ENCODE results near the gene ATF3.
A peak's percentile ranks its signal among the peaks of the same experiment; 100 is the strongest.

The ATF3 gene, protein sequence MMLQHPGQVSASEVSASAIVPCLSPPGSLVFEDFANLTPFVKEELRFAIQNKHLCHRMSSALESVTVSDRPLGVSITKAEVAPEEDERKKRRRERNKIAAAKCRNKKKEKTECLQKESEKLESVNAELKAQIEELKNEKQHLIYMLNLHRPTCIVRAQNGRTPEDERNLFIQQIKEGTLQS

DNA sequence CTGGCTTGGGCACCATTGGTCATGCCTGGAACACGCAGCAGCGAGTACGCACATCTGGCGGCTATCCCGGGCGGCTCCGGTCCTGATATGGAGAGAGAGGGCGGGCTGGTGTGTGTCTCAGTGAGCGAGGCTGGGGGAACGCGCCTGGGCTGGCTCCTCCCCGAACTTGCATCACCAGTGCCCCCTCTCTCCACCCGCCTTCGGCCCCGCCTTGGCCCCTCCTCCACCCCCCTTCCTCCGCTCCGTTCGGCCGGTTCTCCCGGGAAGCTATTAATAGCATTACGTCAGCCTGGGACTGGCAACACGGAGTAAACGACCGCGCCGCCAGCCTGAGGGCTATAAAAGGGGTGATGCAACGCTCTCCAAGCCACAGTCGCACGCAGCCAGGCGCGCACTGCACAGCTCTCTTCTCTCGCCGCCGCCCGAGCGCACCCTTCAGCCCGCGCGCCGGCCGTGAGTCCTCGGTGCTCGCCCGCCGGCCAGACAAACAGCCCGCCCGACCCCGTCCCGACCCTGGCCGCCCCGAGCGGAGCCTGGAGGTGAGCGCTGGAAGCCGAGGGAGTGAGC, at the start of gene ATF3:
TSS of gene ATF3 (plus strand) at position 370 of the 567 bp plus-strand sequence. CDS start 6,261 bp downstream, outside the sequence.
- peak; percentile 99 for DNase-seq (ENCODE audit: low read depth)
- TF ChIP-seq, protein P1, sequence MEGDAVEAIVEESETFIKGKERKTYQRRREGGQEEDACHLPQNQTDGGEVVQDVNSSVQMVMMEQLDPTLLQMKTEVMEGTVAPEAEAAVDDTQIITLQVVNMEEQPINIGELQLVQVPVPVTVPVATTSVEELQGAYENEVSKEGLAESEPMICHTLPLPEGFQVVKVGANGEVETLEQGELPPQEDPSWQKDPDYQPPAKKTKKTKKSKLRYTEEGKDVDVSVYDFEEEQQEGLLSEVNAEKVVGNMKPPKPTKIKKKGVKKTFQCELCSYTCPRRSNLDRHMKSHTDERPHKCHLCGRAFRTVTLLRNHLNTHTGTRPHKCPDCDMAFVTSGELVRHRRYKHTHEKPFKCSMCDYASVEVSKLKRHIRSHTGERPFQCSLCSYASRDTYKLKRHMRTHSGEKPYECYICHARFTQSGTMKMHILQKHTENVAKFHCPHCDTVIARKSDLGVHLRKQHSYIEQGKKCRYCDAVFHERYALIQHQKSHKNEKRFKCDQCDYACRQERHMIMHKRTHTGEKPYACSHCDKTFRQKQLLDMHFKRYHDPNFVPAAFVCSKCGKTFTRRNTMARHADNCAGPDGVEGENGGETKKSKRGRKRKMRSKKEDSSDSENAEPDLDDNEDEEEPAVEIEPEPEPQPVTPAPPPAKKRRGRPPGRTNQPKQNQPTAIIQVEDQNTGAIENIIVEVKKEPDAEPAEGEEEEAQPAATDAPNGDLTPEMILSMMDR (conservative IDR thresholded peaks at IDR 0.05; ENCODE audit: control insufficient read depth, insufficient read depth, low read depth, low read length) = no peak
- H3K4me3 ChIP-seq (ENCODE audit: control insufficient read depth, low read depth, low read length) = peak within 1 kb of the TSS; percentile 70

DNA sequence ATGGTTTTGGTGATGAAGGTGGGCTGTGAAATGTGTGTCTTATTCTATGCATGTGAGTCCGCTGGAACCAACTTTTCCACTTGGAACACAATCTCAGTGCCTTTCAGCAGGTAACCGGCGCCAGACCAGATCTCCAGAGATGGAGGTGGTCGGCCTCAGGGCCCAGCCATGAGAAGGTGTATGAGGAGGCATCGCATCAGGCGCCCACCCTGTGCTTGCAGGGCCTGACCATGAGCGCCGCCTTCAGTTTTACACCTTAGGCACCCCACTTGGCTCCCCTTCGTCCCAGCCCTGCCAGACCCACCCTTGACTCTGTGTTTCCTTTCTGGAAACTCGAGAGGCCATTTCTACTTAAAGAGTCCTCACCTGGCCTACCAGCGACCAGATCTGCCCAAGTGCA, 48.6 kb upstream of the ATF3 start:
- TF ChIP-seq, protein P1 (conservative IDR thresholded peaks at IDR 0.05; ENCODE audit: control insufficient read depth, insufficient read depth, low read depth, low read length) = no peak
- H3K4me3 ChIP-seq (ENCODE audit: control insufficient read depth, low read depth, low read length) = no peak overlapping the region
- DNase-seq (ENCODE audit: low read depth) = no peak

DNA sequence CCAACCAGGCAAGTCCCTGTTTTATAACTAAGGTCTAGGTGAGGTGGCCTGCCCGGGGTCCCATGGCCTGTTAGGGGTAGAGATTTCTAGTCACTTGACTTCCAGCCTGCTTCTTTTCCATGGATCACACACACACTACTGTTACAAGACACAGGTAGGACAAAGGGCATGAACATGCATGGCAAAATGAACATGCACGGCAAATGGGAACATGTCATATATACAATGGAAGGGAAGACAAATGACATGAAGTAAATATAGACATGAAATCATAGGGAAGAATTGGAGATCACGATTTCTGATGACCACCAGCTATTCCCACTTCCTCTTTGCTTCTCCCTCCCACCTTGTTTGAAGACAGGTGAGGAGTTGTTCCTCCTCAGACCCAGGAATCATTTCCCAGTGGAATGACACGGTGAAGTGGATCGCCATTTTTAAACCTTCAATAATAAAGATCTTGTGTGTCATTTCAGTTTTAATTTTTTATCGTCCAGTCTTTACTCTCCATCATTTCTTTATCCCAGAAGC, 47.6 kb upstream of the ATF3 start:
- H3K4me3 ChIP-seq (ENCODE audit: control insufficient read depth, low read depth, low read length) = no peak overlapping the region
- TF ChIP-seq, protein P1 (conservative IDR thresholded peaks at IDR 0.05; ENCODE audit: control insufficient read depth, insufficient read depth, low read depth, low read length) = no peak
- no peak for DNase-seq (ENCODE audit: low read depth)

DNA sequence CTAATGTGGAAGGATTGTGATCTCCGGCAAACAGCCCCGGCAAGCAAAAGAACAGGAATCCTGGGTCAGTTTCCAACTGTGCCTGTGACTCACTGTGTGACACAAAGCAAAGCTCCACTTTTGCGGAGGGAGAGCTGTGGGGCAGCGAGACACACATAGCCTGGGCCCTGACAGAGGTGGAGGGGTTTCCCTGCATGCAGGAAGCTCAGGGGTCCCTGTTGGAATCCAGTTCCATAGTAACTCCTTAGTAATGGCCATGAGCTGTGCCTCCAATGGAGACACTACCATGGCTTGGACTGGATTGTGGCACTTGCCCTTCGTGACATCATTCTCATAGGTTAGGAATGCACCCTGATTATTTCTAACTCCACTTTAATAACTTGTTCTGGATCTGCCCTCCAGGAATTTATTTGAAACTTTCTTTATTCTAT, 47.0 kb upstream of the ATF3 start:
- no peak overlapping the region for H3K4me3 ChIP-seq (ENCODE audit: control insufficient read depth, low read depth, low read length)
- TF ChIP-seq, protein P1 (conservative IDR thresholded peaks at IDR 0.05; ENCODE audit: control insufficient read depth, insufficient read depth, low read depth, low read length) = no peak
- peak; percentile 50 for DNase-seq (ENCODE audit: low read depth)

DNA sequence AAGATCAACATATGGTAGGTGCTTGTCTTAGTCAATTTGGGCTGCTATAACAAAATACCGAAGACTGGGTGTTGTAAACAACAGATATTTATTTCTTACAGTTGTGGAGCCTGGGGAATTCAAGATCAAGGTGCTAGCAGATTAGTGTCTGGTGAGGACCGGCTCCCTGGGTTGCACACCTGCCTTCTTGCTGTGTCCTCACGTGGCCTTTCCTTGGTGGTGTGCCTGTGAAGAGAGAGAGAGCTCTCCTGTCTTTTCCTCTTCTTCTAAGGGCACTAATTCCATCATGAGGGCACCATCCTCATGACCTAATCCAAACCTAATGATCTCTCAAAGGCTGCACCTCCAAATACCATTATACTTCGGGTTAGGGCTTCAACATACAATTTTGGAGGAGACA, 45.8 kb upstream of the ATF3 start:
- DNase-seq (ENCODE audit: low read depth) = no peak
- TF ChIP-seq, protein P1 (conservative IDR thresholded peaks at IDR 0.05; ENCODE audit: control insufficient read depth, insufficient read depth, low read depth, low read length) = no peak
- no peak overlapping the region for H3K4me3 ChIP-seq (ENCODE audit: control insufficient read depth, low read depth, low read length)

DNA sequence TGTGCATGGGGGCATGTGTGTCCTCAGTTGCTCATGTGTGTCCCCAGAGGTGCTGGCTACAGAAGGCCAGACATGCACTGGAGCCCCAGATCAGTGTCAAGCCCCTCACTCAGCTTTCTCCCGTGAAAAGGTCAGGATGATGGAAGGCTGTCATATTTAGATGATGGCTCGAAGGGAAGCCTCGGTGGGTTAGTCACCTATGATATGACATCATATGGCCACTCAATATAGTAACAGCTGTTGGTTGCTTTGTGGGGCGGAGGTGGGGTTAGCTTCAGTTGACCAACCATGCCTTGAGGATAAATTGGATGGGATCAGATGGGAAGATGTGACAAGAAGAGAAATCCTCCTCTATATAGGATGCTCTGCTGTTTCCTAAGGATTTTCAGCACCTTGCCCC, 43.5 kb upstream of the ATF3 start:
- no peak for DNase-seq (ENCODE audit: low read depth)
- TF ChIP-seq, protein P1 (conservative IDR thresholded peaks at IDR 0.05; ENCODE audit: control insufficient read depth, insufficient read depth, low read depth, low read length) = no peak
- H3K4me3 ChIP-seq (ENCODE audit: control insufficient read depth, low read depth, low read length) = no peak overlapping the region
